ENCODE data around the gene GSG1L. TPM values are rescaled to one million over a fixed set of nuclear protein-coding genes. Genes with fewer than 3 reads are reported as not detected.
A peak's percentile ranks its signal among the peaks of the same experiment; 100 is the strongest.

Gene GSG1L
- total RNA-seq, 1 donor from 2014 or later, result 1.6 TPM

- no peaks in the 10 kb centered on the region for H3K9me3 ChIP-seq
- no peaks in the 10 kb centered on the region for H3K36me3 ChIP-seq
- TF ChIP-seq CTCF (IDR thresholded peaks at IDR 0.05), result no peak
- intact Hi-C loops (cut with DNase I), result no loop called here
- no peak overlapping the region for H3K27ac ChIP-seq
- no peaks in the 10 kb centered on the region for H3K27me3 ChIP-seq
- DNase-seq (peak; percentile 27), ATAC-seq (no peak)
- no peaks in the 10 kb centered on the region for H3K4me1 ChIP-seq
- H3K4me3 ChIP-seq, result no peak overlapping the region
Measured at GRCh38 chr16:27841911-27842310, 221.6 kb downstream of the GSG1L start.

- Histone ChIP-seq H3K36me3 (no peaks in the 10 kb centered on the region), H3K4me1 (no peaks in the 10 kb centered on the region), H3K27ac (no peak overlapping the region), H3K27me3 (no peaks in the 10 kb centered on the region), H3K4me3 (no peak overlapping the region), H3K9me3 (no peaks in the 10 kb centered on the region)
- peak; percentile 51 for DNase-seq
- ATAC-seq, result no peak
- no peak for TF ChIP-seq CTCF (IDR thresholded peaks at IDR 0.05)
- intact Hi-C loops (cut with DNase I), result no loop called here
Measured at GRCh38 chr16:27841061-27841801, 222.3 kb downstream of the GSG1L start.

GRCh38 chr16:27840311-27841060 is 223.0 kb downstream of the GSG1L start:
- Histone ChIP-seq H3K27ac (no peak overlapping the region), H3K27me3 (no peaks in the 10 kb centered on the region), H3K9me3 (no peaks in the 10 kb centered on the region), H3K4me3 (no peak overlapping the region), H3K4me1 (no peaks in the 10 kb centered on the region), H3K36me3 (no peaks in the 10 kb centered on the region)
- TF ChIP-seq CTCF (IDR thresholded peaks at IDR 0.05), result no peak
- intact Hi-C loops (cut with DNase I), result no loop called here
- ATAC-seq (no peak), DNase-seq (peak; percentile 38)

GRCh38 chr16:27839419-27839818 is 224.1 kb downstream of the GSG1L start:
- Histone ChIP-seq H3K36me3 (no peaks in the 10 kb centered on the region), H3K27ac (no peak overlapping the region), H3K9me3 (no peaks in the 10 kb centered on the region), H3K27me3 (no peaks in the 10 kb centered on the region), H3K4me1 (no peaks in the 10 kb centered on the region), H3K4me3 (no peak overlapping the region)
- ATAC-seq, result no peak
- no peak for TF ChIP-seq CTCF (IDR thresholded peaks at IDR 0.05)
- DNase-seq, result peak; percentile 3
- intact Hi-C loops (cut with DNase I), result loop anchor here (10.0 kb wide), 1 partner anchor 65 kb away; no protein-coding TSS in a partner anchor

- no peaks in the 10 kb centered on the region for H3K4me1 ChIP-seq
- intact Hi-C loops (cut with DNase I), result loop anchor here (10.0 kb wide), 1 partner anchor 66 kb away; no protein-coding TSS in a partner anchor
- ATAC-seq (no peak), DNase-seq (peak; percentile 29)
- H3K9me3 ChIP-seq, result no peaks in the 10 kb centered on the region
- no peaks in the 10 kb centered on the region for H3K27me3 ChIP-seq
- no peak overlapping the region for H3K27ac ChIP-seq
- no peak for TF ChIP-seq CTCF (IDR thresholded peaks at IDR 0.05)
- no peaks in the 10 kb centered on the region for H3K36me3 ChIP-seq
- H3K4me3 ChIP-seq, result no peak overlapping the region
Measured at GRCh38 chr16:27838536-27839175, 224.9 kb downstream of the GSG1L start.

All from upper lobe of right lung (tissue), 1 donor.